ENCODE measurements around the gene PDILT. TPM values are rescaled to one million over a fixed set of nuclear protein-coding genes. Genes with fewer than 3 reads are reported as not detected.

The PDILT gene
- total RNA-seq, 1 experiment from 2014 or later = not detected

DNA sequence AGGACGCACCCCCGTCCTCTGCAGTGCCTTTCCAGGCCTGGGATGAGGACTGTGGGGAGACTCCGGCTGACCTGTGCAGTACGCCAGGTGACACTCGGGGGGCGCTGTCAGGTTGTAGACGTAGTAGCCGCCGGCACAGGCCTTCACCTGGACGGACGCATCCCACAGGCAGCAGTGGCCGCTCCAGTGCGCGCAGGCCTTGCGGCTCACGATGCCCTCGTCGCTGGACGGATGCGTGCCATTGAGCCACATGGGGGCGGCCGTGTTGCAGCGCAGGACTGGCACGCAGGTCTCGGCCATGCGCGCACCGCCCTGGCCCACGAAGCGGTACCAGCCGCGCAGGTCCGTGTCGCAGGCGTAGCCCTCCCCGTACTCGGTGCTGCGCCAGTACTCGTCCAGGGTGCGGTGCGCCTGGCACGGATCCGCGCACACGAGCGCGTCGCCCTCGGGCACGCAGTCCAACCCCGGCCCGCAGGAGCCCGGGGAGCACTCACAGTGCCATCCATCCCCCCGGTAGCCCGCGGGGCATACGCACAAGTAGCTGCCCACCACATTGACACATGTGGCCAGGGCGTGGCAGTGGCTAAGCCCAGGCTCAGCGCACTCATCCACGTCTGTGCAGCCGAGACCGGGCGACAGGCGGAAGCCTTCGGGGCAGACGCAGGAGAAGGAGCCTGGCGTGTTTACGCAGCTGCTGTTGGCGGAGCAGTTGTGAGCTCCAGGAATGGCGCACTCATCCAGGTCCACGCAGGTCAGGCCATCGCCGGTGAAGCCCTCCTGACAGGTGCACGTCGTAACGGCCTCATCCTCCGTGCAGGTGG lies 56.0 kb downstream of the PDILT start:
- ChIA-PET POLR2A (ENCODE audit: low non-redundant PET) (no interaction called here), CTCF (no interaction called here)
- Histone ChIP-seq H3K27me3 (replicated peaks; ENCODE audit: insufficient read depth, low read depth, low read length, poor library complexity) (no peaks in the 10 kb centered on the region), H3K4me1 (ENCODE audit: insufficient read depth, low read length, poor library complexity, severe bottlenecking) (no peaks in the 10 kb centered on the region), H3K27ac (ENCODE audit: low read depth, low read length, poor library complexity, severe bottlenecking) (no peak overlapping the region), H3K36me3 (ENCODE audit: insufficient read depth, low read length, poor library complexity, severe bottlenecking) (no peaks in the 10 kb centered on the region), H3K4me3 (ENCODE audit: low read depth, low read length, poor library complexity, severe bottlenecking) (no peak overlapping the region), H3K9me3 (ENCODE audit: low read depth, low read length, poor library complexity, severe bottlenecking) (no peaks in the 10 kb centered on the region)
- no peak for DNase-seq (ENCODE audit: low spot score)
- BruUV-seq (replicated peaks) = no TSS peak
- TF ChIP-seq, protein P1, sequence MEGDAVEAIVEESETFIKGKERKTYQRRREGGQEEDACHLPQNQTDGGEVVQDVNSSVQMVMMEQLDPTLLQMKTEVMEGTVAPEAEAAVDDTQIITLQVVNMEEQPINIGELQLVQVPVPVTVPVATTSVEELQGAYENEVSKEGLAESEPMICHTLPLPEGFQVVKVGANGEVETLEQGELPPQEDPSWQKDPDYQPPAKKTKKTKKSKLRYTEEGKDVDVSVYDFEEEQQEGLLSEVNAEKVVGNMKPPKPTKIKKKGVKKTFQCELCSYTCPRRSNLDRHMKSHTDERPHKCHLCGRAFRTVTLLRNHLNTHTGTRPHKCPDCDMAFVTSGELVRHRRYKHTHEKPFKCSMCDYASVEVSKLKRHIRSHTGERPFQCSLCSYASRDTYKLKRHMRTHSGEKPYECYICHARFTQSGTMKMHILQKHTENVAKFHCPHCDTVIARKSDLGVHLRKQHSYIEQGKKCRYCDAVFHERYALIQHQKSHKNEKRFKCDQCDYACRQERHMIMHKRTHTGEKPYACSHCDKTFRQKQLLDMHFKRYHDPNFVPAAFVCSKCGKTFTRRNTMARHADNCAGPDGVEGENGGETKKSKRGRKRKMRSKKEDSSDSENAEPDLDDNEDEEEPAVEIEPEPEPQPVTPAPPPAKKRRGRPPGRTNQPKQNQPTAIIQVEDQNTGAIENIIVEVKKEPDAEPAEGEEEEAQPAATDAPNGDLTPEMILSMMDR (conservative IDR thresholded peaks at IDR 0.05; ENCODE audit: low read depth, low read length) = no peak
- no peak for TF ChIP-seq EZH2 (IDR thresholded peaks at IDR 0.05; ENCODE audit: borderline replicate concordance, low read depth, low read length, poor library complexity, severe bottlenecking)
- intact Hi-C loops (cut with micrococcal nuclease; ENCODE audit: unreplicated experiment) = no loop called here

DNA sequence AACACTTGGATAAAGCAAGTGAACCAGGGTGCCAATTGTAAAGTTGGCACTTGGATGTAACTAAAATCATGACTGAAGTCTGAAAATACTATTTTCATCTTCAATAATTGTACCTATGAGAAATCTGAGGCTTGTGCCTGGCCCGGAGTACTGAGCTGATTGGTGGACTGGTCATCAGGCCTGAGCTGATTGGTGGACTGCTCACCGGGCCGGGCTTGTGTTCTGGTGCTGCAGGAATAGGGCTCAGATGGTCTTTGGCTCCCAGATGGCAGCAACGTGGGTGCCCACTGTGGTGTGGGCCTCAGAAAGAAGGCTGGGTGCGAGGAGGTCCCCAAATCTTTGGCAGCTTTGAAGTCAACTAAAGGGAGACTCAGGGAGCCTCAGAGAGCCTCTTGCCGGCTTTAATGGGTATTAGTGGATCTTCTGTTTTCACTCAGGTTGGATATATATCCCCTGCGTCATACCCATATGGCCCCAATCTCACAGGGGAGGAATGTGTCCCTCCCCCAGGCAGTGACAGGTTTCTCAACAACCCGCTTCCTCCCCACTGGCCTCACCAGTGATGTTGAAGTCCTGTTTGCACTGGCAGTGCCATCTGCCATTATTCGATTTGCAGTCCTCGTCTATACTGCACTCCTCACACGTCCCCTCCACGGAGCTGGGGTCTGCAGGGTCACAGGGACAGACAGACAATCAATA lies 56.7 kb downstream of the PDILT start:
- POLR2A ChIA-PET (ENCODE audit: low non-redundant PET) = no interaction called here
- H3K27me3 ChIP-seq (replicated peaks; ENCODE audit: insufficient read depth, low read depth, low read length, poor library complexity) = no peaks in the 10 kb centered on the region
- no peak for TF ChIP-seq EZH2 (IDR thresholded peaks at IDR 0.05; ENCODE audit: borderline replicate concordance, low read depth, low read length, poor library complexity, severe bottlenecking)
- no peaks in the 10 kb centered on the region for H3K4me1 ChIP-seq (ENCODE audit: insufficient read depth, low read length, poor library complexity, severe bottlenecking)
- no peak overlapping the region for H3K27ac ChIP-seq (ENCODE audit: low read depth, low read length, poor library complexity, severe bottlenecking)
- intact Hi-C loops (cut with micrococcal nuclease; ENCODE audit: unreplicated experiment) = no loop called here
- no peak overlapping the region for H3K4me3 ChIP-seq (ENCODE audit: low read depth, low read length, poor library complexity, severe bottlenecking)
- no peak for DNase-seq (ENCODE audit: low spot score)
- no peaks in the 10 kb centered on the region for H3K9me3 ChIP-seq (ENCODE audit: low read depth, low read length, poor library complexity, severe bottlenecking)
- no TSS peak for BruUV-seq (replicated peaks)
- no peaks in the 10 kb centered on the region for H3K36me3 ChIP-seq (ENCODE audit: insufficient read depth, low read length, poor library complexity, severe bottlenecking)
- CTCF ChIA-PET = no interaction called here

- Histone ChIP-seq H3K36me3 (ENCODE audit: insufficient read depth, low read length, poor library complexity, severe bottlenecking) (no peaks in the 10 kb centered on the region), H3K4me3 (ENCODE audit: low read depth, low read length, poor library complexity, severe bottlenecking) (no peak overlapping the region), H3K9me3 (ENCODE audit: low read depth, low read length, poor library complexity, severe bottlenecking) (no peaks in the 10 kb centered on the region), H3K27ac (ENCODE audit: low read depth, low read length, poor library complexity, severe bottlenecking) (no peak overlapping the region), H3K4me1 (ENCODE audit: insufficient read depth, low read length, poor library complexity, severe bottlenecking) (no peaks in the 10 kb centered on the region), H3K27me3 (replicated peaks; ENCODE audit: insufficient read depth, low read depth, low read length, poor library complexity) (no peaks in the 10 kb centered on the region)
- intact Hi-C loops (cut with micrococcal nuclease; ENCODE audit: unreplicated experiment) = no loop called here
- TF ChIP-seq, protein P1 (conservative IDR thresholded peaks at IDR 0.05; ENCODE audit: low read depth, low read length) = no peak
- TF ChIP-seq EZH2 (IDR thresholded peaks at IDR 0.05; ENCODE audit: borderline replicate concordance, low read depth, low read length, poor library complexity, severe bottlenecking) = no peak
- BruUV-seq (replicated peaks) = no TSS peak
- CTCF ChIA-PET = no interaction called here
- POLR2A ChIA-PET (ENCODE audit: low non-redundant PET) = no interaction called here
- no peak for DNase-seq (ENCODE audit: low spot score)
Measured at GRCh38 chr16:20344611-20345010, 59.9 kb downstream of the PDILT start.
